Kidney epithelial cell (primary cell): ENCODE measurements around the gene PTPRS. TPM values are rescaled to one million over a fixed set of nuclear protein-coding genes. Genes with fewer than 3 reads are reported as not detected.

Source experiments
- DNase-seq: peaks from one replicate; pipeline ENCODE4 v3.0.0-alpha.2; 2010; ENCODE audit warnings: low read depth
- H3K27me3 ChIP-seq: 2 replicates; pipeline ENCODE4 v1.6.0; 2011; ENCODE audit warnings: low read length; ENCODE audit not compliant: control insufficient read depth, insufficient read depth
- H3K36me3 ChIP-seq: 2 replicates; pipeline ENCODE4 v1.5.1; 2011; ENCODE audit warnings: low read length; ENCODE audit not compliant: control insufficient read depth, insufficient read depth
- H3K4me3 ChIP-seq: 2 replicates; pipeline ENCODE4 v1.5.1; 2011; ENCODE audit warnings: low read depth, mild to moderate bottlenecking, control low read depth, low read length
- total RNA-seq: library from RNA; depleted of rRNA; stranded (reverse); fragments of >200 nt; gene quantifications from 2 replicates; pipeline ENCODE4 v1.2.3, GENCODE V29; 2015
- TF ChIP-seq, protein P1 (sequence below): IDR thresholded peaks from 2 replicates; pipeline ENCODE4 v1.5.1; 2011; ENCODE audit warnings: mild to moderate bottlenecking, moderate library complexity, low read length, control low read depth, inconsistent platforms; ENCODE audit not compliant: insufficient read depth, poor library complexity, severe bottlenecking

Gene PTPRS
- total RNA-seq, 1 donor from 2014 or later: 58.2 TPM

- Histone ChIP-seq H3K27me3 (peaks cover 15% of the 10 kb centered on the region), H3K36me3 (no peaks in the 10 kb centered on the region), H3K4me3 (no peak overlapping the region)
- DNase-seq: no peak
- TF ChIP-seq, protein P1, sequence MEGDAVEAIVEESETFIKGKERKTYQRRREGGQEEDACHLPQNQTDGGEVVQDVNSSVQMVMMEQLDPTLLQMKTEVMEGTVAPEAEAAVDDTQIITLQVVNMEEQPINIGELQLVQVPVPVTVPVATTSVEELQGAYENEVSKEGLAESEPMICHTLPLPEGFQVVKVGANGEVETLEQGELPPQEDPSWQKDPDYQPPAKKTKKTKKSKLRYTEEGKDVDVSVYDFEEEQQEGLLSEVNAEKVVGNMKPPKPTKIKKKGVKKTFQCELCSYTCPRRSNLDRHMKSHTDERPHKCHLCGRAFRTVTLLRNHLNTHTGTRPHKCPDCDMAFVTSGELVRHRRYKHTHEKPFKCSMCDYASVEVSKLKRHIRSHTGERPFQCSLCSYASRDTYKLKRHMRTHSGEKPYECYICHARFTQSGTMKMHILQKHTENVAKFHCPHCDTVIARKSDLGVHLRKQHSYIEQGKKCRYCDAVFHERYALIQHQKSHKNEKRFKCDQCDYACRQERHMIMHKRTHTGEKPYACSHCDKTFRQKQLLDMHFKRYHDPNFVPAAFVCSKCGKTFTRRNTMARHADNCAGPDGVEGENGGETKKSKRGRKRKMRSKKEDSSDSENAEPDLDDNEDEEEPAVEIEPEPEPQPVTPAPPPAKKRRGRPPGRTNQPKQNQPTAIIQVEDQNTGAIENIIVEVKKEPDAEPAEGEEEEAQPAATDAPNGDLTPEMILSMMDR: no peak
Measured at GRCh38 chr19:5298471-5298901, 42.1 kb downstream of the PTPRS start.

GRCh38 chr19:5297272-5297669 is 43.3 kb downstream of the PTPRS start:
- TF ChIP-seq, protein P1: no peak
- DNase-seq: no peak

DNA sequence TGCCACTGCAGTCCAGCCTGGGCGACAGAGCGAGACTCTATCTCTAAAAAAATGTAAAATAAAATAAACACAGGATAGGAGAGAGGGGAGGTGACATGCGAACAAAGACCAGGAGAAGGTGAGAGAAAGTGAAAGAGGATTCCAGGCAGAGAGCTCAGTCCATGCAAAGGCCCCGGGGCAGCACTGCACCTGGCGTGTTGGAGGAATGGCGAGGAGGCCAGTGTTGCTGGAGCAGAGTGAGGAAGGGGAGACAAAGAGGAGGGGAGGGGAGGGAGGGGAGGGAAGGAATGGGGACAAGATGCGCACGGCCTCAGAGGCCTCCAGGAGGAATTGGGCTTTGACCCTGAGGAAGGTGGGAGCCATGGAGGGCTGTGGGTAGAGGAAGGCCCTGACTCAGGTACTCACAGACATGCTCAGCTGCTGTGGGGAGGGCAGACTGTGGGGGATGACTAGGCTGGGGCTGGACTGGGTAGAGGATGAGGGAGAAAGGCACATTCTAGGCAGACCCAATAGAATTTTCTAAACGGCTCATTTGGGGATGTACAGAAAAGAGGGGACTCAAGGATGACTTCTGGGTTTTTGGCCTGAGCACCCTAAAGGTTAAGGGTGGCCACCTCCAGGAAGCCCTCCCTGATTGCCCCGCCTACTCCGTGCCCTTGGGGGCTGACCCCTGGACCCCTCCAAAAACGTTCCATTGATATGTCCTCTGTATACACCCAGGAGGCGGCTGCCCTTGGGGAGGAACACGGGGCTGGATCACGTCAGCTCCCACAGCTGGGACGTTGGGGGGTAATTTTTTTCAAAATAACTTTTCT is 43.9 kb downstream of the PTPRS start:
- DNase-seq: no peak
- Histone ChIP-seq H3K4me3 (no peak overlapping the region), H3K27me3 (peaks cover 13% of the 10 kb centered on the region), H3K36me3 (no peaks in the 10 kb centered on the region)
- TF ChIP-seq, protein P1: no peak

More at GRCh38 chr19:5297272-5297669, 43.3 kb downstream of the PTPRS start:
- Histone ChIP-seq H3K36me3 (no peaks in the 10 kb centered on the region), H3K4me3 (no peak overlapping the region), H3K27me3 (peaks cover 13% of the 10 kb centered on the region)

GRCh38 chr19:5296021-5296420 is 44.6 kb downstream of the PTPRS start:
- Histone ChIP-seq H3K36me3 (no peaks in the 10 kb centered on the region), H3K4me3 (no peak overlapping the region), H3K27me3 (peaks cover 13% of the 10 kb centered on the region)
- DNase-seq: no peak
- TF ChIP-seq, protein P1: no peak

DNA sequence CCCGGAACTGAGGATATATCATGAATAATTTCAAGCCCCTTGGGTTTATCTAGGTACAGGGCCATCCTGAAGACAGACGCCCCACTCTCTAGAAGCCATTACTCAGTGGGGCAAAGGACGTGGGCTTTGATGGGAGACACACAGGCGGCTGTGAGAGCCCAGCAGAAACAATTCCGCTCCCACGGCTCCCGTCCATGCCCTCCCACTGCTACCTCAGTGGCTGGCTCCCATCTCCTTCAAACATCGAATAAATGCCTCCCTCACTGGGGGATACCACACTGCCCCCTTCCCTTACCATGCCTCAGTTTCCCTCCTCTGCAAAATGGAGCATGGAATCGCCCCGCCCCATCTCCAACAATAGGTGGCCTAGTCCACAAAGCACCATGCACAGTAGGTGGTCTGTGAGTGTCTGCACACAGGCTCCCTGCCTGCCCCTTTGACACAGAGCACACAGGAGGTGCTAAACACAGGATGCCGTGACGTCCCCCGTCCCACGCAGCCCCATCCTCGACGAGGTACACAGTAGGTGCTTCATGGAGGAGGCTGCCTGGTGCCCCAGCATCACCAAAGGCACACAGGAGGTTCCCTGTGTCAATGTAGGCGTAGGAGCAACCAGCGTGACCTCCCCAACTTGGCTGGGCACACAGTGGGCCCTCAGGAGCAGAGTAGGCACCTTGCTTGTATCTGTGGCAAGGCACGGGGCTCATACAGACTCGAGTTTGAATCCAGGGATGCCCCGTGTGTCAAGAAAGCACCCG is 46.0 kb downstream of the PTPRS start:
- H3K4me3 ChIP-seq: no peak overlapping the region
- H3K27me3 ChIP-seq: peaks cover 13% of the 10 kb centered on the region
- no peak for DNase-seq
- TF ChIP-seq, protein P1: no peak
- no peaks in the 10 kb centered on the region for H3K36me3 ChIP-seq
